ENCODE data around the gene TMEM141.

TMEM141 gene

GRCh38 chr9:136774416-136775045 is 16.6 kb upstream of the TMEM141 start:
- no peak overlapping the region for H2BK12ac ChIP-seq (ENCODE audit: low read length)
- H3K18ac ChIP-seq (ENCODE audit: low read length) = no peak overlapping the region
- H3K14ac ChIP-seq (ENCODE audit: low read length) = no peak overlapping the region
- H3K4me3 ChIP-seq (ENCODE audit: low read length in 2 of 2) = no peak overlapping the region
- no peak overlapping the region for H3K4me2 ChIP-seq (ENCODE audit: insufficient read depth, low read length, poor library complexity, severe bottlenecking)
- no peak overlapping the region for H3K4ac ChIP-seq (ENCODE audit: low read length)
- no peak overlapping the region for H3K9ac ChIP-seq (ENCODE audit: low read depth, low read length, poor library complexity)
- peaks cover 0 to 23% (median 0%) of the 10 kb centered on the region in 3 experiments for H3K27me3 ChIP-seq (ENCODE audit: control insufficient read depth in 3 of 3, insufficient read depth in 3 of 3, low read depth in 1 of 3, low read length in 3 of 3)
- no CpG with 5 or more reads among the region's 12 CpGs for WGBS, 2 donors (ENCODE audit: extremely low coverage in 2 of 2, insufficient read length in 2 of 2, insufficient replicate concordance in 1 of 2)
- peaks cover 2% of the 10 kb centered on the region in 2 donors for H3K4me1 ChIP-seq (ENCODE audit: control insufficient read depth in 2 of 2, insufficient read depth in 1 of 2, low read depth in 1 of 2, low read length in 2 of 2)
- no peaks in the 10 kb centered on the region for H3K36me3 ChIP-seq (replicated peaks in 1 of 2; ENCODE audit: control insufficient read depth in 2 of 2, insufficient read depth in 2 of 2, low read length in 2 of 2)
- no peak overlapping the region for H2AFZ ChIP-seq (ENCODE audit: low read length)
- H3K9me3 ChIP-seq (replicated peaks in 1 of 2; ENCODE audit: control insufficient read depth in 2 of 2, insufficient read depth in 1 of 2, low read depth in 1 of 2, low read length in 2 of 2) = peaks cover 6 to 12% of the 10 kb centered on the region in 2 donors
- no peak overlapping the region for H4K8ac ChIP-seq (ENCODE audit: low read depth, low read length)
- H2BK5ac ChIP-seq (ENCODE audit: low read length) = no peak overlapping the region
- no peak overlapping the region for H3K27ac ChIP-seq (replicated peaks; ENCODE audit: low read length)
- no peak overlapping the region for H2AK5ac ChIP-seq (ENCODE audit: low read depth, low read length)
- H3K23ac ChIP-seq (ENCODE audit: low read depth, low read length, poor library complexity) = no peak overlapping the region
- H3K79me1 ChIP-seq (ENCODE audit: low read depth, low read length) = no peaks in the 10 kb centered on the region
- no peak for DNase-seq (ENCODE audit: low spot score)
- no peak overlapping the region for H4K91ac ChIP-seq (ENCODE audit: low read depth, low read length, poor library complexity)
- no peak overlapping the region for H2BK120ac ChIP-seq (ENCODE audit: low read depth, low read length)
- H2BK15ac ChIP-seq (ENCODE audit: low read length) = no peak overlapping the region

- Histone ChIP-seq H4K91ac (ENCODE audit: low read depth, low read length, poor library complexity) (no peak overlapping the region), H3K23ac (ENCODE audit: low read depth, low read length, poor library complexity) (no peak overlapping the region), H3K4ac (ENCODE audit: low read length) (no peak overlapping the region), H3K4me3 (ENCODE audit: low read length in 2 of 2) (no peak overlapping the region), H2AFZ (ENCODE audit: low read length) (no peak overlapping the region), H2BK15ac (ENCODE audit: low read length) (no peak overlapping the region), H3K4me1 (ENCODE audit: control insufficient read depth in 2 of 2, insufficient read depth in 1 of 2, low read depth in 1 of 2, low read length in 2 of 2) (no peaks in the 10 kb centered on the region), H3K27ac (replicated peaks; ENCODE audit: low read length) (no peak overlapping the region), H3K27me3 (ENCODE audit: control insufficient read depth in 3 of 3, insufficient read depth in 3 of 3, low read depth in 1 of 3, low read length in 3 of 3) (peaks cover 0 to 30% (median 0%) of the 10 kb centered on the region in 3 experiments), H2BK12ac (ENCODE audit: low read length) (no peak overlapping the region), H3K79me1 (ENCODE audit: low read depth, low read length) (no peaks in the 10 kb centered on the region), H2AK5ac (ENCODE audit: low read depth, low read length) (no peak overlapping the region), H3K9ac (ENCODE audit: low read depth, low read length, poor library complexity) (no peak overlapping the region), H3K18ac (ENCODE audit: low read length) (no peak overlapping the region), H3K9me3 (replicated peaks in 1 of 2; ENCODE audit: control insufficient read depth in 2 of 2, insufficient read depth in 1 of 2, low read depth in 1 of 2, low read length in 2 of 2) (peaks cover 6 to 12% of the 10 kb centered on the region in 2 donors), H3K36me3 (replicated peaks in 1 of 2; ENCODE audit: control insufficient read depth in 2 of 2, insufficient read depth in 2 of 2, low read length in 2 of 2) (no peaks in the 10 kb centered on the region), H3K4me2 (ENCODE audit: insufficient read depth, low read length, poor library complexity, severe bottlenecking) (no peak overlapping the region), H2BK5ac (ENCODE audit: low read length) (no peak overlapping the region), H4K8ac (ENCODE audit: low read depth, low read length) (no peak overlapping the region), H2BK120ac (ENCODE audit: low read depth, low read length) (no peak overlapping the region), H3K14ac (ENCODE audit: low read length) (no peak overlapping the region)
- DNase-seq (ENCODE audit: low spot score) = no peak
- no CpG with 5 or more reads among the region's 6 CpGs for WGBS, 2 donors (ENCODE audit: extremely low coverage in 2 of 2, insufficient read length in 2 of 2, insufficient replicate concordance in 1 of 2)
Measured at GRCh38 chr9:136775191-136775590, 16.0 kb upstream of the TMEM141 start.

GRCh38 chr9:136776947-136777346 is 14.2 kb upstream of the TMEM141 start:
- H2AFZ ChIP-seq (ENCODE audit: low read length) = peak overlapping the region; percentile 46
- H3K79me1 ChIP-seq (ENCODE audit: low read depth, low read length) = no peaks in the 10 kb centered on the region
- peaks cover 0 to 42% (median 0%) of the 10 kb centered on the region in 3 experiments for H3K27me3 ChIP-seq (ENCODE audit: control insufficient read depth in 3 of 3, insufficient read depth in 3 of 3, low read depth in 1 of 3, low read length in 3 of 3)
- no peak overlapping the region for H2AK5ac ChIP-seq (ENCODE audit: low read depth, low read length)
- H3K18ac ChIP-seq (ENCODE audit: low read length) = no peak overlapping the region
- no peaks in the 10 kb centered on the region for H3K4me1 ChIP-seq (ENCODE audit: control insufficient read depth in 2 of 2, insufficient read depth in 1 of 2, low read depth in 1 of 2, low read length in 2 of 2)
- H3K9ac ChIP-seq (ENCODE audit: low read depth, low read length, poor library complexity) = no peak overlapping the region
- H2BK5ac ChIP-seq (ENCODE audit: low read length) = no peak overlapping the region
- no peak overlapping the region for H3K4ac ChIP-seq (ENCODE audit: low read length)
- H3K9me3 ChIP-seq (replicated peaks in 1 of 2; ENCODE audit: control insufficient read depth in 2 of 2, insufficient read depth in 1 of 2, low read depth in 1 of 2, low read length in 2 of 2) = peaks cover 6 to 12% of the 10 kb centered on the region in 2 donors
- H3K4me3 ChIP-seq (ENCODE audit: low read length in 2 of 2) = no peak overlapping the region
- no peak overlapping the region for H3K23ac ChIP-seq (ENCODE audit: low read depth, low read length, poor library complexity)
- no CpG with 5 or more reads among the region's 7 CpGs for WGBS, 2 donors (ENCODE audit: extremely low coverage in 2 of 2, insufficient read length in 2 of 2, insufficient replicate concordance in 1 of 2)
- no peaks in the 10 kb centered on the region for H3K36me3 ChIP-seq (replicated peaks in 1 of 2; ENCODE audit: control insufficient read depth in 2 of 2, insufficient read depth in 2 of 2, low read length in 2 of 2)
- H4K91ac ChIP-seq (ENCODE audit: low read depth, low read length, poor library complexity) = no peak overlapping the region
- H2BK15ac ChIP-seq (ENCODE audit: low read length) = no peak overlapping the region
- H3K14ac ChIP-seq (ENCODE audit: low read length) = no peak overlapping the region
- no peak overlapping the region for H2BK12ac ChIP-seq (ENCODE audit: low read length)
- no peak overlapping the region for H2BK120ac ChIP-seq (ENCODE audit: low read depth, low read length)
- no peak for DNase-seq (ENCODE audit: low spot score)
- no peak overlapping the region for H4K8ac ChIP-seq (ENCODE audit: low read depth, low read length)
- H3K4me2 ChIP-seq (ENCODE audit: insufficient read depth, low read length, poor library complexity, severe bottlenecking) = no peak overlapping the region
- H3K27ac ChIP-seq (replicated peaks; ENCODE audit: low read length) = no peak overlapping the region

DNA sequence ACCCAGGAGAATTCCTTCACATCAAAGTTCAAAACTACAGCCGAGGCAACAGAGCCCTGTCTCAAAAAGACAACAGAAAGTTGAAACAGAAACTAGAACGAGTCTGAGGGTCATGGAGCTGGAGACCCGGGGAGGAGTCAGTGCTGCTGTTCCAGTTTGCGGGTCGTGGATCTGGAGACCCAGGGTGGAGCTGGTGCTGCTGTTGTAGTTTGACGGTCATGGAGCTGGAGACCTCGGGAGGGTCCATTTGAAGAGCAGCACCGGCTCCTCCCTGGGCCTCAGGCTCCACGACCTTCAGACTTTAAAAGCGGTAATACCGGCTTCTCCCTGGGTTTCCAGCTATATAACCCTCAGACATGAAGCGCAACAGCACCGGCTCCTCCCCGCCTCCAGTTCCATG is 13.8 kb upstream of the TMEM141 start:
- Histone ChIP-seq H3K36me3 (replicated peaks in 1 of 2; ENCODE audit: control insufficient read depth in 2 of 2, insufficient read depth in 2 of 2, low read length in 2 of 2) (no peaks in the 10 kb centered on the region), H4K8ac (ENCODE audit: low read depth, low read length) (no peak overlapping the region), H2AFZ (ENCODE audit: low read length) (peak overlapping the region; percentile 46), H3K9ac (ENCODE audit: low read depth, low read length, poor library complexity) (no peak overlapping the region), H2BK12ac (ENCODE audit: low read length) (no peak overlapping the region), H2BK5ac (ENCODE audit: low read length) (no peak overlapping the region), H2BK120ac (ENCODE audit: low read depth, low read length) (no peak overlapping the region), H3K14ac (ENCODE audit: low read length) (no peak overlapping the region), H3K4me2 (ENCODE audit: insufficient read depth, low read length, poor library complexity, severe bottlenecking) (no peak overlapping the region), H3K27me3 (ENCODE audit: control insufficient read depth in 3 of 3, insufficient read depth in 3 of 3, low read depth in 1 of 3, low read length in 3 of 3) (peaks cover 0 to 47% (median 0%) of the 10 kb centered on the region in 3 experiments), H3K4me3 (ENCODE audit: low read length in 2 of 2) (no peak overlapping the region), H3K79me1 (ENCODE audit: low read depth, low read length) (no peaks in the 10 kb centered on the region), H3K18ac (ENCODE audit: low read length) (no peak overlapping the region), H3K23ac (ENCODE audit: low read depth, low read length, poor library complexity) (no peak overlapping the region), H3K9me3 (replicated peaks in 1 of 2; ENCODE audit: control insufficient read depth in 2 of 2, insufficient read depth in 1 of 2, low read depth in 1 of 2, low read length in 2 of 2) (peaks cover 6 to 12% of the 10 kb centered on the region in 2 donors), H4K91ac (ENCODE audit: low read depth, low read length, poor library complexity) (no peak overlapping the region), H3K4ac (ENCODE audit: low read length) (no peak overlapping the region), H2AK5ac (ENCODE audit: low read depth, low read length) (no peak overlapping the region), H2BK15ac (ENCODE audit: low read length) (no peak overlapping the region), H3K4me1 (ENCODE audit: control insufficient read depth in 2 of 2, insufficient read depth in 1 of 2, low read depth in 1 of 2, low read length in 2 of 2) (no peaks in the 10 kb centered on the region), H3K27ac (replicated peaks; ENCODE audit: low read length) (no peak overlapping the region)
- no peak for DNase-seq (ENCODE audit: low spot score)
- no CpG with 5 or more reads among the region's 14 CpGs for WGBS, 2 donors (ENCODE audit: extremely low coverage in 2 of 2, insufficient read length in 2 of 2, insufficient replicate concordance in 1 of 2)
